GM19023 (cell line): ENCODE data around the gene OBSCN.
"Not testable (repeated sequence)": the region's sequence is repeated elsewhere in the genome, so short reads cannot be mapped to it uniquely, and the experiment has no call there.

Source experiments
- ATAC-seq: cut with Tn5 transposase; IDR thresholded peaks from one replicate; pipeline ENCODE4 v1.9.1; 2021; ENCODE audit warnings: mild to moderate bottlenecking, moderate library complexity; ENCODE audit not compliant: unreplicated experiment

OBSCN gene

GRCh38 chr1:228171221-228171891 lies 36.5 kb upstream of the OBSCN start:
- no peak for ATAC-seq

- no peak for ATAC-seq
Observed at GRCh38 chr1:228172591-228173527, 35.0 kb upstream of the OBSCN start.

- ATAC-seq, result not testable (repeated sequence)
Observed at GRCh38 chr1:228173528-228174481, 34.0 kb upstream of the OBSCN start.

GRCh38 chr1:228174482-228175315 lies 33.1 kb upstream of the OBSCN start:
- no peak for ATAC-seq

GRCh38 chr1:228175316-228176023 lies 32.4 kb upstream of the OBSCN start:
- ATAC-seq, result no peak

- ATAC-seq, result no peak
Observed at GRCh38 chr1:228176024-228176395, 31.8 kb upstream of the OBSCN start.

GRCh38 chr1:228176461-228177182 lies 31.2 kb upstream of the OBSCN start:
- ATAC-seq, result no peak

GRCh38 chr1:228177183-228177475 lies 30.7 kb upstream of the OBSCN start:
- ATAC-seq, result no peak

GRCh38 chr1:228177721-228178710 lies 29.8 kb upstream of the OBSCN start:
- no peak for ATAC-seq

GRCh38 chr1:228178737-228179684 lies 28.8 kb upstream of the OBSCN start:
- ATAC-seq, result no peak

- ATAC-seq, result no peak
Observed at GRCh38 chr1:228180271-228180958, 27.4 kb upstream of the OBSCN start.

- ATAC-seq, result no peak
Observed at GRCh38 chr1:228180959-228181644, 26.7 kb upstream of the OBSCN start.

- no peak for ATAC-seq
Observed at GRCh38 chr1:228181645-228182034, 26.2 kb upstream of the OBSCN start.

- no peak for ATAC-seq
Observed at GRCh38 chr1:228182296-228183030, 25.4 kb upstream of the OBSCN start.

GRCh38 chr1:228184152-228184551 lies 23.7 kb upstream of the OBSCN start:
- ATAC-seq, result no peak
